NCI-H128 (cell line): ENCODE results near the gene MYBL2.

Source experiments
- DNase-seq: peaks from one replicate; lab custom pipeline; 2025; ENCODE audit not compliant: unreplicated experiment; lab: John Stamatoyannopoulos, UW

The MYBL2 gene

DNA sequence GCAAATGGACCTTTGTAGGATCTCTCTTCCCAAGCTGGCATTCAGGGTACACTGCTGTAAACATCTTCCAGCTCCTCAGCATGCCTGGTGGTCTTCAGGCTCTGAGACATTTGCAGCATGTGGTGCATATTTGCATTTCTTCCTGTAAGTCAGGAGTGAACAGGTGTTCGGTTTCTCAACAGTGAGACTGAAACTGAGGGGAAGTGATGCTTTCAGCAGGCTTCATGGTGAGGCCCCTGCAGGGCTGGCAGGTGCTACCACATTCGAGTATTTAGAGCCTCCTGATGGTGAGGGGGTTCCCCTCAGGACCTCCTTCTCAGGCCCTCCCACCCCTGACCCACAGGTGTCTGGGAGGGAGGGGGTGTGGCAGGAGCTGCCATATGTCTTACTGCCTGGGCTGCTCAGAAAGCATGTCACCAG, 15.1 kb downstream of the MYBL2 start:
- peak; percentile 49 for DNase-seq

DNA sequence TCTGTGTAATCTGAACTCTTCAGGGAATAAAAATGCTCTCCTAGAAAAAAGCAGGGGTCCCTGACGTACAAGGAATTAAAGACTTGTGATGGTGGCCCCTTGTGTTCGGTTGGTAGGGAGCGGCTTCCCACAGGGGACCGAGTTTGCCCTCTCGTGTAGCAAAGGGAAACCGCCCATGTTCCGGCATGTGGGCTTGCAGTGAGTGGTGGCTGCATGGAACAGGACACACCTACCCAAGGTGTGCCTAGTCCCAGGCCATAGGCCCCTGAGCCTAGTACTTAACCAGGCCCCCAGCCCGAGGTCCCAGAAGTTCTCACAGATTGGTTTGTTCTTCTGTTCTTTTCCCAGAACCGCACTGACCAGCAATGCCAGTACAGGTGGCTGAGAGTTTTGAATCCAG, 15.5 kb downstream of the MYBL2 start:
- no peak for DNase-seq

DNA sequence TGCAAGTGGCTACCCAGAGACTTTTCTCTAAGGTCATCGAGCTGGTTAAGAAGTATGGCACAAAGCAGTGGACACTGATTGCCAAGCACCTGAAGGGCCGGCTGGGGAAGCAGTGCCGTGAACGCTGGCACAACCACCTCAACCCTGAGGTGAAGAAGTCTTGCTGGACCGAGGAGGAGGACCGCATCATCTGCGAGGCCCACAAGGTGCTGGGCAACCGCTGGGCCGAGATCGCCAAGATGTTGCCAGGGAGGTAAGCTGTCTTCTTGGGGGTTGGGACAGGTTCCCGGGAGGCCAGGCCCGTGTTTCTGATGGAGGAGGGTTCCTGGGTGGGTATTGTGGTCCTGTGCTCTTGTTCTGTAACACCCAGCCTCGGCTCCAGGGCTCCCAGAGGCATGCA, 19.9 kb downstream of the MYBL2 start:
- no peak for DNase-seq

DNA sequence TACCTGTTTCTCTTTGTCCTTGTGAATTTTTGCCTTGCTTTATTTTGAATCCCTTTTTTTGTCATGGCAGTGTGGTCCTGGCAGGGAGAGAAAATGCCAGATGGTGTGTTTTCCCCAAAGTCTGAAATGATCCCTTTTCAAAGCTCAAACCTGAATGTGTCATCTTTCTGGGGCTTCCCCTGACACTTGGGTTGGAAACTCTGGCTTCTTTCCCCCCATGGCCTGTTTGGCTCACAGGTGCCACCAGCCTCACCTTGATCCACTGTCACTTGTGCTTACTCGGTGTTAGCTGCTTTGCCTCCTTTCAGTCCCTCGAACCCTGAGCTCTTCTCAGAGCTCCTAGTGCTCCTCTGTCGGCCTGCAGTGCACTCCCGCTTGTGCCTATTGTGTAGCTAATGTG, 22.3 kb downstream of the MYBL2 start:
- DNase-seq = no peak

DNA sequence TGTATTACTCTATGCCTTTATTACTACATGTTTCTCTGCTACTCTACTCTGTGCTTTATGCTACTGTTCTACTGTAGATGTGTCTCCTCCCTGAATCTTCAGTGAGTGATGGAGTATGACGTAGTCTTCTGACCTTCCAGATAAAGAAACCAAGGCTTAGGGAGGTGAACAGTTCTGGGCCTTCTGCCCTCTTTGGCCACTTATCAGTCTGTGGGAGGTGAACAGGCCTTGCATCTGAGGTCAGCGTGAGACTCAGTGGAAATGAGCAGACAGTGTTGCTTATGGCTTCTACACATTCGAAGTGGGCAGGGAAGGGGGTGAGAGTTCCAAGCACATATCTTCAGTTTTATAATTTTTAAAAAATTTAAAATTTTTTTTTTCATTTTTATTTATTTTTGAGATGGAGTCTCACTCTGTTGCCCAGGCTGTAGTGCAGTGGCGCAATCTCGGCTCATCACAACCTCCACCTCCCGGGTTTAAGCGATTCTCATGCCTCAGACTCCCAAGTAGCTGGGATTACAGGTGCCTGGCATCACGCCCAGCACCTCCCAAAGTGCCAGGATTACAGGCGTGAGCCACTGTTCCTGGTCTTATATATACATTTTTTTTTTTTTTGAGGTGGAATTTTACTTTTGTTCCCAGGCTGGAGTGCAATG, 24.2 kb downstream of the MYBL2 start:
- DNase-seq = no peak

DNA sequence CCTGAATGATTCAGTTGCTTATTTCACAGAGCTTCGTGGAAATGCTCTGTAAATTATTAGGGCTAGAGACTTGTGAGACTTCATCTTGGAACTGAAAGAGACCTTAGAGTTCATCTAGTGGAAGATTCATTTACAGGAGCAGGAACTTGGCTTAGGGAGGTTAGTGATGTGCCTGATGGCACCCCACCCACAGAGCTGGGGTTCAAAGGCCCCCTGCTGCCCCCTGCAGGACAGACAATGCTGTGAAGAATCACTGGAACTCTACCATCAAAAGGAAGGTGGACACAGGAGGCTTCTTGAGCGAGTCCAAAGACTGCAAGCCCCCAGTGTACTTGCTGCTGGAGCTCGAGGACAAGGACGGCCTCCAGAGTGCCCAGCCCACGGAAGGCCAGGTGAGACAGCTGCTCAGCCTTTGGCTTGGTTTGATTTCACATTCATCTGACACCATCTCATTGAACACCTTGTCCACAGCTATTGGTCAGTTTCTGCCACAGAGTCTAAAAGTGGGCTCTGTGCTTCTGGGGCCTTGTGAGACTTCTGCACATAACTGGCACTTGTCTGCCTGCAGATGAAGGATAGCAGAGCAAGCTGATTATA, 25.1 kb downstream of the MYBL2 start:
- no peak for DNase-seq

DNA sequence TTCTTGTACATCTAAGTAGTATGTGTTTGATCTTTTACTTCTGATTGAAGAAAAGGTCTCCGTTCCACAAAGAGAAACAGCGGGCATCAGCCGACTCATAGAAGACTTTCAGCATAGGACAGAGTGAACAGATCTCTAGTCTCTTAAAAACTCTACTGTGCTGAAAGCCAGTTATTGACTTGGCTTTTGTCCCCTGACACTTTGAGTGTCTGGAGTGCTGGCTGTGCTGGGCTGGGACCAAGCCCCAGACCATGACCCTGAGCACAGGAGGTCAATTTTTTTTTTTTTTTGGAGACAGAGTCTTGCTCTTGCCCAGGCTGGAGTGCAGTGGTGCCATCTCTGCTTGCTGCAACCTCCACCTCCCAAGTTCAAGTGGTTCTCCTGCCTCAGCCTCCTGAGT, 27.8 kb downstream of the MYBL2 start:
- DNase-seq = no peak

DNA sequence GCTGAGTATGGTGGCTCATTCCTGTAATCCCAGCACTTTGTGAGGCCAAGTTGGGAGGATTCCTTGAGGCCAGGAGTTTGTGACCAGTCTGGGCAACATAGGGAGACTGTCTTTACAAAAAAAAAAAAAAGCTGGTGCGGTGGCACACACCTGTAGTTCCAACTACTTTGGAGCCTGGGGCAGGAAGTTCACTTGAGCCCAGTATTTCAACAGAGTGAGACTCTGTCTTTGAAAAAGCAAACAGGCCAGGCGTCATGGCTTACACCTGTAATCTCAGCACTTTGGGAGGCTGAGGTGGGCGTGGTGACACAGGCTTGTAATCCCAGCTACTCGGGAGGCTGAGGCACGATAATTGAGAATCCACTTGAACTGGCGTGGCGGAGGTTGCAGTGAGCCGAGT, 28.7 kb downstream of the MYBL2 start:
- DNase-seq = no peak

DNA sequence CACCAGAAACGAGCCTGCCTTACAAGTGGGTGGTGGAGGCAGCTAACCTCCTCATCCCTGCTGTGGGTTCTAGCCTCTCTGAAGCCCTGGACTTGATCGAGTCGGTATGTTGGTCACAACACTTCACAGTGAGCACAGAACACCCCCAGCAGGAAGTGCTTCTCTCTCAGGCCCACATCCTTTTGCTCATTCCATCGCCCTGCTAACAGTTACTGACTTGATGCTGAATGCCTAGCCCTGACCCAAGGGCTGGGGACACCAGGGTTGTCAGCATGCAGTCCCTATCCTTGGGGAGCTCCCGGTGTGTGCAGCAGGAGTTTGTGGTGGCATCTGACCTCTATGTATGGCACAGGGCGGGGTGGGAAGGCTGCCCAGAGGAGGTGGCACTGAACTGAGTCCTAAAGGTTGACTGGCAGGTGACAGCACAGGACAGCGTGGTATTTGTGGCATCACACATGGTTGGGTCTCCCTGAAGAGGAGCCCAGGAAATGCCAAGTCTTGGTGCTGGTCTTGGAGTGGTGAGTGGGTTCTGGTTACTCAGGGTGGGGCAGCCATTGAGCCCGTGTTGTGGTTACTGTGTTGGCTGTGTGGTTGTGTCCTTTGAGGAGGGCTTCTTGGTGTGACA, 33.1 kb downstream of the MYBL2 start:
- no peak for DNase-seq

DNA sequence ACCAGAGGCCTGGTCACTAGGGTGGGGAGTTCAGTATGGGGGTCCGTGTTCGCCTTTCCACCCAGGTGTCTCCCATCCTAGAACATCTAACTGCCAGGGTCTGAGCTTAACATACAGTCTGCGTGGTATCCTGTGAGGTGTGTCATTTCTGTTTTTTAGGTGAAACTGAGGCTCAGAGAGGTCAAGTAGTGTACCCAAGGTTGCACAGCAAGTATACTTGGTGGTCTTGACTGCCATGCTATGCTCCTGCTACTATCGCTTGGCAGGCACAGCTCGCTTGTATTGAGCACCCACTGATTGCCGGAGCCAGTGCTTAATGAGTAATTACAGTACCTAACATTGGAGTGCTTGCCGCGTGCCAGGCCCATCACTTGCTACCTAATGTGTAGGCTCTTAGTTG, 33.7 kb downstream of the MYBL2 start:
- no peak for DNase-seq

DNA sequence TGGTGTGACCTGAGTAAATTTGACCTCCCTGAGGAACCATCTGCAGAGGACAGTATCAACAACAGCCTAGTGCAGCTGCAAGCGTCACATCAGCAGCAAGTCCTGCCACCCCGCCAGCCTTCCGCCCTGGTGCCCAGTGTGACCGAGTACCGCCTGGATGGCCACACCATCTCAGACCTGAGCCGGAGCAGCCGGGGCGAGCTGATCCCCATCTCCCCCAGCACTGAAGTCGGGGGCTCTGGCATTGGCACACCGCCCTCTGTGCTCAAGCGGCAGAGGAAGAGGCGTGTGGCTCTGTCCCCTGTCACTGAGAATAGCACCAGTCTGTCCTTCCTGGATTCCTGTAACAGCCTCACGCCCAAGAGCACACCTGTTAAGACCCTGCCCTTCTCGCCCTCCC, 35.6 kb downstream of the MYBL2 start:
- DNase-seq = no peak

DNA sequence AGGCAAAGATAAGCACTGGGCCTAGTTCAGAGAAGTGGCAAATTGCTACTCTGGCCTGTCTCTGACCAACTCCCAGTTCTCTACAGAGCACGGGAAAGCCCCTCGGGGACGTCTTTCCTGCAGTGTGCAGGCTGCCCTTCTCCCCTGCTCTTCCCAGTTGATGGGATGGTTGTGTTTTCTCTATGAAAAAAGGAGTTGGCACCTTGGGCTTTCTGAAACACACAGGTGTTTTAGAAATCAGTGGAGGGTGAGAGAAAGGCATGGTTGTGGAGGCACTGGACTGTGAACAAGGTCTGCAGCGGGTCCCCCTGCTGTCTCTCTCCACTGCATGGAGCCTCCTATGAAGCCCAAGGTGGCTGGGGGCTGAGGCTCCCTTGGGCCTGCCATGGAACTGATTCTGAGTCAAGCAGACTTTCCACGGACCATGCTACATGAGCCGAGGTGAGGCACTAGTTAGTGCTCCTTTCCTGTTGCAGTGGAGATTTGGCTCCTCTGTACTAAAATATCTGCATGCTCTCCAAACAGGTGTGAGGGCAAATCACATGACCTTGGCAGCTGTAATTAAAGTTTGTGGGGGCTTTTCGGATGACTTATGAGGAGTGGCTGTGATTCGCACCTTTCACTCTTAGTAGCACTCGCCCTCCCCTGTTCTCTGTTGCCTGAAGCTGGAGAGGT, 43.6 kb downstream of the MYBL2 start:
- no peak for DNase-seq

DNA sequence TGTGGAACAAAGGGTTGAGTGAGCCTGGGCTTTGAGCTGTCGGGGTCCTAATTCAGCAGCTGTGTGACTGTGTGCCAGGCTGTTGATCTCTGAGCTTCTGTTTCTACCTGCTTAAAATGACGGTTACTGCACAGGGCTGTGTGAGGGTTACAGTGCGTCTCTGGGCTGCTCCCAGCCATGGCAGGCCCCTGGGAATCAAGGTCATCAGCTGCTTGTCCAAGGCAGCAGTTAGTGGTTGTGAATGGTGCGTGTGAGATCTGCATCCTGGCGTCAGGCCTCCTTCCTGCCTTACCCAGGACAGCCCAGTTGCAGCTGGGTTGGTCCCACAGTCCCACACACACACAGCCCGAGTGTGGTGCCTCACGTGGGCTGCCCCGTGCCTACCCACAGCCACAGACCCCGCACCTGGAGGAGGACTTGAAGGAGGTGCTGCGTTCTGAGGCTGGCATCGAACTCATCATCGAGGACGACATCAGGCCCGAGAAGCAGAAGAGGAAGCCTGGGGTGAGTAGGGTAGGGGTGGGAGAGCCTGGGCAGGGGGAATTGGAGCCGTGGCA, 44.3 kb downstream of the MYBL2 start:
- no peak for DNase-seq

DNA sequence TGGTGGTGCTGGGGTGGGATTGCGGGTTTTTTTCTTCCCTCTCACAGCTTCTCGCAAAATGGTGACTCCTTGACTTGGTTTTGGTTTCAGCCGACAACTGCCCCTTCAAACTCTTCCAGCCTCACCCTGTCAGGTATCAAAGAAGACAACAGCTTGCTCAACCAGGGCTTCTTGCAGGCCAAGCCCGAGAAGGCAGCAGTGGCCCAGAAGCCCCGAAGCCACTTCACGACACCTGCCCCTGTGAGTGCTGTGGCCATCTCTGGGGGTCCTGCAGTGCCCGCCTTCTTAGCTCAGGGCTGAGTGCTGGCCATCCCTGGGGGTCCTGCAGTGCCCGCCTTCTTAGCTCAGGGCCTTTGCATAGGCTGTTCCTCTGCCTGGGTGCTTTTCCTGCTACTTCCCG, 48.1 kb downstream of the MYBL2 start:
- DNase-seq = no peak

DNA sequence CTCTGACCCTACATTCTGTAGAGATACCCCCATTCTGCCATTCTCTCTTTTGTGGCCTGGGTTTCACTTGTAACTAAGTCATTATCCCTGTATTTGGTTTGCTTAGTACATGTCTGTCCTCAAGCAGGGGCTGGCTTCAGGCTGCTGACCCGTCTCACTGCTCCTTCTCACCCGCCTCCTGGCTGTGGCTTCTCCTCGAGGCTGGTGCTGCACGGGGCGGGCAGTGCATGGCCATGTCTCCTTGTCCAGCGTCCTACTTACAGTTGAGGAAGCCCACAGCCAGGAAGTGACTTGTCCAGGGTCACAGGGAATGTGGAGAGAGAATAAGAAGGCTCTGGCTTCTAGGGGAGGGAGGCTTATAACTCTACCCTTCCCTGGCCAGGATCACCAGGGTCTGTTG, 48.6 kb downstream of the MYBL2 start:
- DNase-seq = no peak

DNA sequence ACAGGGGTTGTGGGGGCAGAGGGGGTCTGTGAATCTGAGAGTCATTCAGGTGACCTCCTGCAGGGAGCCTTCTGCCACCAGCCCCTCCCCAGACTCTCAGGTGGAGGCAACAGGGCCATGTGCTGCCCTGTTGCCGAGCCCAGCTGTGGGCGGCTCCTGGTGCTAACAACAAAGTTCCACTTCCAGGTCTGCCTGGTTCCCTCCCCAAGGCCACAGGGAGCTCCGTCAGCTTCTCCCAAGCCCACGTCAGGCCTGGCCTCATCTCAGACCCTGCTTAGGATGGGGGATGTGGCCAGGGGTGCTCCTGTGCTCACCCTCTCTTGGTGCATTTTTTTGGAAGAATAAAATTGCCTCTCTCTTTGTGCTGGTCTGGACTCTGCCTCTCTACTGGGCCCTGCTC, 49.2 kb downstream of the MYBL2 start:
- DNase-seq = no peak

DNA sequence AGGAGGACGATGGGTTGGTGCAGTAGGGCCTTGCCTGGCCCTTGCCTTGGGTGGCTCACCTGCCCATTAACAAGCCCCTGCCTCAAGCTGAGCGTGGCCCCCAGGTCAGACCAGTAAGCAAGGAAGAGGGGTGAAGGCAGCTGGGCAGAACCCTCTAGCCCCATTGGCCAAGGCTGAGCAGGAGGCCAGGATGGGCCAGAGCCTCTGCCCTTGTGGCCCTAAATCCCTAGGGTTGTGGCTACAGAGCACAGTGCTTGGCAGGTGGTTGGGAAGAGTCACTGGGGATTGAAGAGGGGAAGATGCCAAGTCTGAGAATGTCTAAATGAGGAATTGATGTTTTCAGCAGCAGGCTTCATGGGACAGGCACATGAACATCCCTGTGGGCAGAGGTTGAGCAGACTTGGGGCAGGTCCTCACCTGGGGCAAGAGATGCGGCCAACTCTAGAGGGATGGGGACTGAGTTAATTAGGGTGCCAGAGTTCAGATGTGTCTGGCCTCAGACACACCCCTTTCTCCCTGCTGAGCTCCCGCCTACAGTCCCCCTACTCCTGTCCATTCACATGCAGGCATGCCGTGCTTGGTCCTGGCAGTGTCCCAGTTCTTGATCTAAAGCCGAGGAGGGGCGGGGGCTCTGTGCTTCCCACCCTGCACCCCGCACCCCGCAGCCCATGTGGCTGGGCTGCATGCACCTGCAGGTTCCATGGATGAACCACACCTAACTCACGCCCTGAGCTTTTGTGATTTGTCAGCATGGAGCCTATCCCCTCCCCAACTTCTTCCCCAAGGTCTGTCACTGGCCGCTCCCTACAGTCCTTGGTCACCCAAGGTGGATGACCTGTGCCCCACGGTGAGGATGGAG, 50.1 kb downstream of the MYBL2 start:
- DNase-seq = no peak

DNA sequence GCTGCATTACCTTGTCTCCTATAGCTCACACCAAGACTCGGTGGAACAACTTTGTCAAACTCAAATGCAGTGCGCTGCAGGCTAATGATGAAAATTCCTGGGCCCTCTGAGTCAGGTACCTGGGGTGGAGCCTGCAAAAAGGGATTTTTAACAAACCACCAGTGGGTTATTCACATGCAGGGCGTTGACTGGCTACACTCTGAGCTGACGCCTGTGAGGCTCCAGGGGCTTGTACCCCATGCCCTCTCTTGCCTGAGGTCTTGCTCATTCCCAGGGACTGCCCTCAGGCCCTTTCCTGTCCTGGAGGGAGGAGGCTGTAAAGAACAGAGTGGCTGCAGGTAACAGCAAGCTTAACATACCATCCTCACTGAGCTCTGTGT, 50.7 kb downstream of the MYBL2 start:
- DNase-seq = no peak

DNA sequence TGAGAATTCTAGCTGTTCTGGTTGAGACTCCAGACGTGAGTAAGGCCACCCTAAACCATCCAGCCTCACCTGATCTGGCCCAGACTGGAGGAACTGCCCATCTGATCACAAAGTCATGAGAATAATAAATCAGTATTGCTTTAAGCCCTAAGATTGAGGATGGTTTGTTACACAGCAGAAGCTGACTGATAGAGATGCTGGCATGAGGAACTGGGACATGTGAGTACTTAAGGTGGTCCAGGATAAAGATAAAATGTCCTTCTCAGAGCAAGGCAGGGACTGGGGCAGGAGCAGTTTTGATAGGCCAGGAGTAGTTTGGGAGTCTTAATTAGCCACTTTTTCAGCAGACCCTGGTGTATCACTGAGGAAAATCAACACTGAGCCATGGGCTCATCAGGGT, 53.1 kb downstream of the MYBL2 start:
- DNase-seq = no peak

DNA sequence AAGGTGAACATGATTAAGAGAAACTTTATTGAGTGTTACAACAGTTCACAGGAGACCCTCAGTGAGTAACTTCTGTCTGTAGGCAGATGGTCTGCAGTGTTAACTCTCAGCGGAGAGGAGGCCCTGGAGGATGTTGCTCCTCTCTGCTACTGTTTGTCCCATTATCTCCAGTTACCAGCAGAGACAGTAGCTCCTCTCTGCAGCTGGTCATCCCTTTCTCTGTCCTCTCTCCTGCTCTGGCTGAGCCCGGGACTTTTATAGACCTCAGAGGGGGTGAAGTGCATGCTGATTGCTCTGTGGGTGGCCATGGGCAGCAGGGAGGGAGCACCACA, 54.1 kb downstream of the MYBL2 start:
- no peak for DNase-seq
